ENCODE measurements around the gene LMX1B. TPM values are rescaled to one million over a fixed set of nuclear protein-coding genes. Genes with fewer than 3 reads are reported as not detected.

The LMX1B gene
- total and polyA plus RNA-seq, 2 of the 4 experiments (the other 2 are of a cell fraction): not detected

DNA sequence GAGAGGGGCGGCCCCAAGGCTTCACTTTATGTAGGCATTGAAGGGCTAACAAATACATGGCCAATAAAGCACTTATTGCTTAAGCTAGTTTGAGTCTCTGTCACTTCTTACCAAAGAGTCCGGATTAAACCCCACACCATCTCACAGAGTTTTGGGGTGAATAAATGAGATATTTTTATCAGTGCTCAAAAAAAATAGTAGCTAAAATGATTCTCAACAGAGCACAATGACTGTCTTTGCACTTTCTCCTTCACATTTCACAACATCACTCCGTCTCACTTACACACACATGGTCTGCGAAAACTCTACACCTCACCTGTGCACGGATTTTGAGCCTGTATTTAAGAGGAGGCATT, 92.9 kb downstream of the LMX1B start:
- no CpG with 5 or more reads among the region's 5 CpGs for WGBS, 2 experiments (ENCODE audit: extremely low coverage in 2 of 2, insufficient read length in 1 of 2)
- Histone ChIP-seq H3K4me1 (ENCODE audit: control insufficient read depth, insufficient read depth, low read length) (no peaks in the 10 kb centered on the region; the same call in 1 of the 2 replicates), H2BK120ac (ENCODE audit: low read depth, low read length) (no peak overlapping the region), H4K91ac (ENCODE audit: insufficient read depth, low read depth, low read length) (no peak overlapping the region), H3K14ac (replicated peaks; ENCODE audit: low read depth, low read length) (no peak overlapping the region), H4K8ac (ENCODE audit: low read depth in 2 of 2, low read length in 2 of 2) (no peak overlapping the region), H3K9ac (ENCODE audit: low read depth, low read length) (no peak overlapping the region), H3K27ac (ENCODE audit: insufficient read depth, low read length) (no peak overlapping the region), H2BK15ac (ENCODE audit: low read depth, low read length) (no peak overlapping the region), H3K9me1 (ENCODE audit: insufficient read depth, low read length) (no peaks in the 10 kb centered on the region), H4K20me1 (ENCODE audit: insufficient read depth, low read length) (no peaks in the 10 kb centered on the region), H3K79me1 (ENCODE audit: low read depth in 1 of 2, low read length in 2 of 2) (no peaks in the 10 kb centered on the region), H3K36me3 (ENCODE audit: control insufficient read depth, insufficient read depth, low read length) (no peaks in the 10 kb centered on the region), H3K27me3 (ENCODE audit: control insufficient read depth, insufficient read depth, low read length) (peaks cover 43% of the 10 kb centered on the region), H4K5ac (ENCODE audit: low read depth, low read length) (no peak overlapping the region), H2BK5ac (ENCODE audit: low read depth, low read length, poor library complexity, severe bottlenecking) (no peak overlapping the region), H3K4me2 (ENCODE audit: low read depth, low read length) (no peak overlapping the region), H3K18ac (ENCODE audit: low read depth, low read length) (no peak overlapping the region), H3K4me3 (ENCODE audit: insufficient read depth, low read depth, low read length) (no peak overlapping the region), H2AK9ac (replicated peaks; ENCODE audit: low read depth, low read length, poor library complexity) (no peak overlapping the region), H2BK20ac (ENCODE audit: low read depth, low read length) (no peak overlapping the region), H3K4ac (ENCODE audit: low read depth, low read length) (no peak overlapping the region), H3K23ac (ENCODE audit: low read depth, low read length) (no peak overlapping the region), H2AK5ac (ENCODE audit: low read depth, low read length) (no peak overlapping the region), H3K56ac (ENCODE audit: extremely low read depth, insufficient read depth, low read length) (no peak overlapping the region), H3K9me3 (ENCODE audit: control insufficient read depth, insufficient read depth, low read length) (no peaks in the 10 kb centered on the region; the same call in 1 of the 2 replicates), H2AFZ (replicated peaks; ENCODE audit: low read length, poor library complexity) (no peak overlapping the region)
- intact Hi-C loops (cut with micrococcal nuclease) (no loop called here), dilution Hi-C loops (cut with HindIII; ENCODE audit: low sequenced_read_pairs, unreplicated experiment) (no loop called here), in situ Hi-C loops (cut with MboI; ENCODE audit: low sequenced_read_pairs) (loop anchor here (5.0 kb wide), 1 partner anchor 76 kb away; no protein-coding TSS in a partner anchor)
- ChIA-PET POLR2A (ENCODE audit: unreplicated experiment) (no interaction called here), CTCF (interaction anchor here (0.6 to 2.1 kb wide), 8 partner anchors 8 to 303 kb away, joined by 3 to 15 read pairs (median 4); no protein-coding TSS in a partner anchor)
- ATAC-seq (ENCODE audit: low read depth): no peak
- no peak for TF ChIP-seq CHD1 (IDR thresholded peaks at IDR 0.05; ENCODE audit: low read depth, low read length)
- TF ChIP-seq, protein P1, sequence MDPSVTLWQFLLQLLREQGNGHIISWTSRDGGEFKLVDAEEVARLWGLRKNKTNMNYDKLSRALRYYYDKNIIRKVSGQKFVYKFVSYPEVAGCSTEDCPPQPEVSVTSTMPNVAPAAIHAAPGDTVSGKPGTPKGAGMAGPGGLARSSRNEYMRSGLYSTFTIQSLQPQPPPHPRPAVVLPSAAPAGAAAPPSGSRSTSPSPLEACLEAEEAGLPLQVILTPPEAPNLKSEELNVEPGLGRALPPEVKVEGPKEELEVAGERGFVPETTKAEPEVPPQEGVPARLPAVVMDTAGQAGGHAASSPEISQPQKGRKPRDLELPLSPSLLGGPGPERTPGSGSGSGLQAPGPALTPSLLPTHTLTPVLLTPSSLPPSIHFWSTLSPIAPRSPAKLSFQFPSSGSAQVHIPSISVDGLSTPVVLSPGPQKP (IDR thresholded peaks at IDR 0.05; ENCODE audit: borderline replicate concordance, low read depth, low read length): no peak
- TF ChIP-seq RFX5 (IDR thresholded peaks at IDR 0.05; ENCODE audit: low read depth, low read length): no peak
- TF ChIP-seq MAFK (IDR thresholded peaks at IDR 0.05; ENCODE audit: low read depth, low read length): no peak
- TF ChIP-seq MXI1 (IDR thresholded peaks at IDR 0.05; ENCODE audit: borderline replicate concordance, low read depth, low read length): no peak
- no peak for TF ChIP-seq CEBPB (IDR thresholded peaks at IDR 0.05; ENCODE audit: low read depth, low read length)
- TF ChIP-seq, protein P2, sequence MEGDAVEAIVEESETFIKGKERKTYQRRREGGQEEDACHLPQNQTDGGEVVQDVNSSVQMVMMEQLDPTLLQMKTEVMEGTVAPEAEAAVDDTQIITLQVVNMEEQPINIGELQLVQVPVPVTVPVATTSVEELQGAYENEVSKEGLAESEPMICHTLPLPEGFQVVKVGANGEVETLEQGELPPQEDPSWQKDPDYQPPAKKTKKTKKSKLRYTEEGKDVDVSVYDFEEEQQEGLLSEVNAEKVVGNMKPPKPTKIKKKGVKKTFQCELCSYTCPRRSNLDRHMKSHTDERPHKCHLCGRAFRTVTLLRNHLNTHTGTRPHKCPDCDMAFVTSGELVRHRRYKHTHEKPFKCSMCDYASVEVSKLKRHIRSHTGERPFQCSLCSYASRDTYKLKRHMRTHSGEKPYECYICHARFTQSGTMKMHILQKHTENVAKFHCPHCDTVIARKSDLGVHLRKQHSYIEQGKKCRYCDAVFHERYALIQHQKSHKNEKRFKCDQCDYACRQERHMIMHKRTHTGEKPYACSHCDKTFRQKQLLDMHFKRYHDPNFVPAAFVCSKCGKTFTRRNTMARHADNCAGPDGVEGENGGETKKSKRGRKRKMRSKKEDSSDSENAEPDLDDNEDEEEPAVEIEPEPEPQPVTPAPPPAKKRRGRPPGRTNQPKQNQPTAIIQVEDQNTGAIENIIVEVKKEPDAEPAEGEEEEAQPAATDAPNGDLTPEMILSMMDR (conservative IDR thresholded peaks at IDR 0.05; ENCODE audit: low read depth, low read length): no peak
- TF ChIP-seq SMC3 (IDR thresholded peaks at IDR 0.05; ENCODE audit: low read depth, low read length): no peak
- no peak for TF ChIP-seq MAZ (IDR thresholded peaks at IDR 0.05; ENCODE audit: borderline replicate concordance, low read depth, low read length)
- TF ChIP-seq NFE2L2 (IDR thresholded peaks at IDR 0.05; ENCODE audit: low read depth, low read length): no peak
- no TSS peak for BruUV-seq (replicated peaks)
- DNase-seq: no peak

All from IMR-90 (cell line).